BE2C (cell line): Measurements from ENCODE around the gene GAS7. TPM values are rescaled to one million over a fixed set of nuclear protein-coding genes. Genes with fewer than 3 reads are reported as not detected.

Experiments
- DNase-seq: peaks from one replicate; pipeline ENCODE4 v3.0.0-alpha.2; 2020
- H3K27me3 ChIP-seq: fragments of 250-450 bp; sonication (Bioruptor Pico); 2 replicates; pipeline ENCODE4 v1.5.1; 2020; ENCODE audit warnings: mild to moderate bottlenecking
- H3K36me3 ChIP-seq: fragments of 250-450 bp; sonication (Bioruptor Pico); 2 replicates; pipeline ENCODE4 v1.5.1; 2020; ENCODE audit warnings: mild to moderate bottlenecking
- H3K4me1 ChIP-seq: fragments of 250-450 bp; sonication (Bioruptor Pico); 2 replicates; pipeline ENCODE4 v1.5.1; 2020
- H3K4me3 ChIP-seq: 2 replicates; pipeline ENCODE4 v1.5.1; 2011; ENCODE audit warnings: low read depth, low read length
- H3K9me3 ChIP-seq: fragments of 250-450 bp; sonication (Bioruptor Pico); 2 replicates; pipeline ENCODE4 v1.5.1; 2020
- CTCF ChIP-seq: IDR thresholded peaks from 2 replicates; pipeline ENCODE4 v1.5.1; 2012; ENCODE audit warnings: mild to moderate bottlenecking, low read depth, low read length
- polyA plus RNA-seq: library from polyadenylated mRNA; unstranded; fragments of >200 nt; gene quantifications from one replicate; pipeline ENCODE4 v1.2.1, GENCODE V29; 2012; ENCODE audit warnings: low read depth, missing spikeins; ENCODE audit not compliant: insufficient read length, insufficient read depth

GAS7 gene
- polyA plus RNA-seq, result 0.19 TPM

- no peak for DNase-seq
- H3K4me3 ChIP-seq, result no peak within 1 kb of the TSS
Measured at GRCh38 chr17:10198509-10199249, at the start of gene GAS7. Gene GAS7, minus strand, starts transcription at chr17:10198606.

GRCh38 chr17:10247810-10248209, 49.4 kb upstream of the GAS7 start:
- no peaks in the 10 kb centered on the region for H3K4me1 ChIP-seq
- DNase-seq, result no peak
- no peaks in the 10 kb centered on the region for H3K27me3 ChIP-seq
- TF ChIP-seq CTCF, result no peak
- H3K4me3 ChIP-seq, result no peak overlapping the region
- H3K36me3 ChIP-seq, result no peaks in the 10 kb centered on the region
- no peaks in the 10 kb centered on the region for H3K9me3 ChIP-seq

More at GRCh38 chr17:10198509-10199249, at the start of gene GAS7:
- no peaks in the 10 kb centered on the region for H3K9me3 ChIP-seq
- TF ChIP-seq CTCF, result no peak
- no peaks in the 10 kb centered on the region for H3K36me3 ChIP-seq
- H3K27me3 ChIP-seq, result no peaks in the 10 kb centered on the region
- H3K4me1 ChIP-seq, result no peaks in the 10 kb centered on the region

- no peak for TF ChIP-seq CTCF
- H3K4me3 ChIP-seq, result no peak overlapping the region
- H3K27me3 ChIP-seq, result no peaks in the 10 kb centered on the region
- H3K9me3 ChIP-seq, result no peaks in the 10 kb centered on the region
- no peaks in the 10 kb centered on the region for H3K4me1 ChIP-seq
- no peak for DNase-seq
- H3K36me3 ChIP-seq, result no peaks in the 10 kb centered on the region
Measured at GRCh38 chr17:10243883-10244844, 45.8 kb upstream of the GAS7 start.

- Histone ChIP-seq H3K9me3 (no peaks in the 10 kb centered on the region), H3K36me3 (no peaks in the 10 kb centered on the region), H3K4me1 (no peaks in the 10 kb centered on the region), H3K4me3 (no peak overlapping the region), H3K27me3 (no peaks in the 10 kb centered on the region)
- TF ChIP-seq CTCF, result no peak
- no peak for DNase-seq
Measured at GRCh38 chr17:10241781-10242180, 43.4 kb upstream of the GAS7 start.

- no peaks in the 10 kb centered on the region for H3K4me1 ChIP-seq
- no peaks in the 10 kb centered on the region for H3K36me3 ChIP-seq
- H3K9me3 ChIP-seq, result no peaks in the 10 kb centered on the region
- DNase-seq, result no peak
- H3K27me3 ChIP-seq, result no peaks in the 10 kb centered on the region
- H3K4me3 ChIP-seq, result no peak overlapping the region
- no peak for TF ChIP-seq CTCF
Measured at GRCh38 chr17:10238661-10239060, 40.3 kb upstream of the GAS7 start.
